Measurements from ENCODE around the gene LANCL2.

DNA sequence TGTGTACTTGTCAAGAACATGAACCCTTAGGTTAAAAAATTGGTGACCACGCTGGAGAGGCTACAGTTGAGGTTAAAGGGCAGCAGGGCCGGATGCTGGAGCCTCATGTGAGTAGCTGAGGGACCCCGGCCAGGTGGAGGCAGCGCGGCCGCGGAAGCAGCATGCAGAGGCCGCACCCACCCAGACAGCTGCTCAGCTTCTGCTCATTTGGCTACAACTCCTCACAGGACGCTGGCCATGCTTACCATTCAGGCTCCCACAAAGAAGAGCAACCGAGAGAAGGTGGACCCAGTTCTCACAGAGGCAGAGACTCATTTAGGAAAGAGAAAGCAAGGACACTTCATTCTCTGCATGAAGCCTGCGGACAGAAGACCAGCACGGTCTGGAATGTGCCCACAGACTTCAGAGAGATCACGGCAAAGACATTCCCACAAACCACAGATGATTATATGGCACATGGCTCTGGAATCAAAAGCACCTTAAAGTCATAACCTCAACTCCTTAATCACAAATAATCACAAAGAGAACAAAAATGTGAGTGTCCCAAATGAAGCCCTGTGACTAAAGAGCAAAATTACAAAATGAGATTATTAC lies 112.7 kb downstream of the LANCL2 start:
- TF ChIP-seq, protein P1, sequence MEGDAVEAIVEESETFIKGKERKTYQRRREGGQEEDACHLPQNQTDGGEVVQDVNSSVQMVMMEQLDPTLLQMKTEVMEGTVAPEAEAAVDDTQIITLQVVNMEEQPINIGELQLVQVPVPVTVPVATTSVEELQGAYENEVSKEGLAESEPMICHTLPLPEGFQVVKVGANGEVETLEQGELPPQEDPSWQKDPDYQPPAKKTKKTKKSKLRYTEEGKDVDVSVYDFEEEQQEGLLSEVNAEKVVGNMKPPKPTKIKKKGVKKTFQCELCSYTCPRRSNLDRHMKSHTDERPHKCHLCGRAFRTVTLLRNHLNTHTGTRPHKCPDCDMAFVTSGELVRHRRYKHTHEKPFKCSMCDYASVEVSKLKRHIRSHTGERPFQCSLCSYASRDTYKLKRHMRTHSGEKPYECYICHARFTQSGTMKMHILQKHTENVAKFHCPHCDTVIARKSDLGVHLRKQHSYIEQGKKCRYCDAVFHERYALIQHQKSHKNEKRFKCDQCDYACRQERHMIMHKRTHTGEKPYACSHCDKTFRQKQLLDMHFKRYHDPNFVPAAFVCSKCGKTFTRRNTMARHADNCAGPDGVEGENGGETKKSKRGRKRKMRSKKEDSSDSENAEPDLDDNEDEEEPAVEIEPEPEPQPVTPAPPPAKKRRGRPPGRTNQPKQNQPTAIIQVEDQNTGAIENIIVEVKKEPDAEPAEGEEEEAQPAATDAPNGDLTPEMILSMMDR (conservative IDR thresholded peaks at IDR 0.05), result no peak
- TF ChIP-seq EZH2 (IDR thresholded peaks at IDR 0.05; ENCODE audit: low read depth), result no peak

Data from PC-9 (cell line).